IMR-90 (cell line): ENCODE data around the gene CEP20. TPM values are rescaled to one million over a fixed set of nuclear protein-coding genes. Genes with fewer than 3 reads are reported as not detected.

Experiments used
- ATAC-seq: fragments of 200-7000 bp; cut with Tn5 transposase; 2 replicates; pipeline ENCODE4 v1.9.1; 2020; ENCODE audit warnings: low read depth, mild to moderate bottlenecking, moderate library complexity
- BruUV-seq: library from RNA; stranded (reverse); fragments of 400-500 nt; replicated peaks from 2 replicates; lab custom pipeline; 2021; lab: Mats Ljungman, UMichigan
- CTCF ChIA-PET: fragments of 300-600 bp; formaldehyde crosslinking; extraction: SDS; loops from one replicate; lab custom pipeline; 2021; ENCODE audit warnings: antibody characterized with exemption; lab: Yijun Ruan, JAX
- POLR2A ChIA-PET: fragments of 300-600 bp; sonication (Branson Sonifier 250); formaldehyde crosslinking; loops from one replicate; lab custom pipeline; 2022; ENCODE audit warnings: antibody characterized with exemption; ENCODE audit not compliant: unreplicated experiment; lab: Charles Lee
- DNase-seq: peaks from one replicate; pipeline ENCODE4 v3.0.0; 2013
- H2AFZ ChIP-seq: replicated peaks from 2 replicates; pipeline ENCODE3; 2013; ENCODE audit warnings: low read length, mild to moderate bottlenecking; ENCODE audit not compliant: poor library complexity
- H2AK5ac ChIP-seq: 2 replicates; pipeline ENCODE4 v1.6.1; 2013; ENCODE audit warnings: low read depth, low read length, inconsistent platforms
- H2AK9ac ChIP-seq: replicated peaks from 2 replicates; pipeline ENCODE3; 2013; ENCODE audit warnings: mild to moderate bottlenecking, low read depth, low read length, moderate library complexity; ENCODE audit not compliant: poor library complexity
- H2BK120ac ChIP-seq: 2 replicates; pipeline ENCODE4 v1.6.1; 2013; ENCODE audit warnings: low read depth, low read length, inconsistent platforms
- H2BK15ac ChIP-seq: 3 replicates; pipeline ENCODE4 v1.6.1; 2013; ENCODE audit warnings: low read depth, low read length, inconsistent platforms
- H2BK20ac ChIP-seq: 2 replicates; pipeline ENCODE4 v1.6.1; 2013; ENCODE audit warnings: low read depth, mild to moderate bottlenecking, inconsistent platforms, low read length, moderate library complexity
- H2BK5ac ChIP-seq: 2 replicates; pipeline ENCODE4 v1.6.1; 2013; ENCODE audit warnings: mild to moderate bottlenecking, low read depth, low read length, inconsistent platforms; ENCODE audit not compliant: poor library complexity, severe bottlenecking
- H3K14ac ChIP-seq: replicated peaks from 2 replicates; pipeline ENCODE4 v1.6.1; 2013; ENCODE audit warnings: low read depth, low read length, inconsistent platforms
- H3K18ac ChIP-seq: 2 replicates; pipeline ENCODE4 v1.6.1; 2013; ENCODE audit warnings: low read depth, low read length, control low read depth
- H3K23ac ChIP-seq: 2 replicates; pipeline ENCODE4 v1.6.1; 2013; ENCODE audit warnings: low read depth, low read length, inconsistent platforms
- H3K27ac ChIP-seq: 2 replicates; pipeline ENCODE4 v1.5.1; 2013; ENCODE audit warnings: mild to moderate bottlenecking, control low read depth, low read length; ENCODE audit not compliant: insufficient read depth
- H3K27me3 ChIP-seq: 2 replicates; pipeline ENCODE4 v1.6.1; 2013; ENCODE audit warnings: low read length; ENCODE audit not compliant: control insufficient read depth, insufficient read depth
- H3K36me3 ChIP-seq: 2 replicates; pipeline ENCODE4 v1.6.1; 2013; ENCODE audit warnings: low read length, mixed read lengths; ENCODE audit not compliant: control insufficient read depth, insufficient read depth
- H3K4ac ChIP-seq: 2 replicates; pipeline ENCODE4 v1.6.1; 2013; ENCODE audit warnings: low read depth, low read length, inconsistent platforms
- H3K4me1 ChIP-seq: 2 replicates; pipeline ENCODE4 v1.6.1; 2013; ENCODE audit warnings: low read length, mixed read lengths; ENCODE audit not compliant: control insufficient read depth, insufficient read depth
- H3K4me2 ChIP-seq: 2 replicates; pipeline ENCODE4 v1.6.1; 2013; ENCODE audit warnings: low read depth, mild to moderate bottlenecking, control low read depth, low read length, moderate library complexity
- H3K4me3 ChIP-seq: 2 replicates; pipeline ENCODE4 v1.5.1; 2013; ENCODE audit warnings: low read depth, mild to moderate bottlenecking, control low read depth, low read length, moderate library complexity; ENCODE audit not compliant: insufficient read depth
- H3K56ac ChIP-seq: 2 replicates; pipeline ENCODE4 v1.6.1; 2013; ENCODE audit warnings: low read length, inconsistent platforms; ENCODE audit not compliant: insufficient read depth; ENCODE audit errors: extremely low read depth
- H3K79me1 ChIP-seq, 2 experiments: 2 replicates each; pipeline ENCODE4 v1.6.1; 2013; ENCODE audit warnings: low read length in 2 of 2, inconsistent platforms in 1 of 2, low read depth in 1 of 2
- H3K9ac ChIP-seq: 2 replicates; pipeline ENCODE4 v1.6.1; 2013; ENCODE audit warnings: low read depth, low read length, control low read depth
- H3K9me1 ChIP-seq: 2 replicates; pipeline ENCODE4 v1.6.1; 2013; ENCODE audit warnings: low read length, inconsistent platforms; ENCODE audit not compliant: insufficient read depth
- H3K9me3 ChIP-seq: 2 replicates; pipeline ENCODE4 v1.6.1; 2013; ENCODE audit warnings: low read length; ENCODE audit not compliant: control insufficient read depth, insufficient read depth
- H4K20me1 ChIP-seq: 2 replicates; pipeline ENCODE4 v1.6.1; 2013; ENCODE audit warnings: low read length, inconsistent platforms; ENCODE audit not compliant: insufficient read depth
- H4K5ac ChIP-seq: 2 replicates; pipeline ENCODE4 v1.6.1; 2013; ENCODE audit warnings: mild to moderate bottlenecking, low read depth, low read length, control low read depth
- H4K8ac ChIP-seq, 2 experiments: 2 replicates each; pipeline ENCODE4 v1.6.1; 2013; ENCODE audit warnings: low read depth in 2 of 2, low read length in 2 of 2, control low read depth in 1 of 2, inconsistent platforms in 1 of 2
- H4K91ac ChIP-seq: 2 replicates; pipeline ENCODE4 v1.6.1; 2013; ENCODE audit warnings: low read depth, low read length, inconsistent platforms; ENCODE audit not compliant: insufficient read depth
- BHLHE40 ChIP-seq: fragments of 150-350 bp; IDR thresholded peaks from 2 replicates; pipeline ENCODE4 v1.6.1; 2016; ENCODE audit warnings: mild to moderate bottlenecking, low read depth, low read length
- CEBPB ChIP-seq: IDR thresholded peaks from 2 replicates; pipeline ENCODE4 v1.6.1; 2012; ENCODE audit warnings: low read depth, low read length, improper control_type of control experiment
- MAFK ChIP-seq: IDR thresholded peaks from 2 replicates; pipeline ENCODE4 v1.6.1; 2012; ENCODE audit warnings: low read depth, low read length, improper control_type of control experiment
- MAZ ChIP-seq: IDR thresholded peaks from 2 replicates; pipeline ENCODE4 v1.6.1; 2012; ENCODE audit warnings: low read depth, mild to moderate bottlenecking, low read length, improper control_type of control experiment, moderate library complexity, borderline replicate concordance
- NFE2L2 ChIP-seq: fragments of 150-350 bp; IDR thresholded peaks from 2 replicates; pipeline ENCODE4 v1.6.1; 2016; ENCODE audit warnings: low read depth, mild to moderate bottlenecking, low read length
- POLR2A ChIP-seq: IDR thresholded peaks from 2 replicates; pipeline ENCODE4 v1.6.1; 2012; ENCODE audit warnings: mild to moderate bottlenecking, low read depth, low read length
- RCOR1 ChIP-seq: IDR thresholded peaks from 2 replicates; pipeline ENCODE4 v1.6.1; 2012; ENCODE audit warnings: mild to moderate bottlenecking, low read length, improper control_type of control experiment; ENCODE audit not compliant: insufficient replicate concordance
- WGBS, 2 experiments: methylation state at CpG; one replicate each; pipeline versions ENCODE4 v1.1.5 to v1.1.7; 2013; ENCODE audit warnings: missing lambda C conversion rate in 2 of 2; ENCODE audit not compliant: insufficient read length in 1 of 2; ENCODE audit errors: extremely low coverage in 2 of 2; 5-methylcytosine and 5-hydroxymethylcytosine counted together
- dilution Hi-C: fragments of 300-500 bp; cut with HindIII; formaldehyde crosslinking; loops from one replicate; pipeline ENCODE4 v1.14.3; 2018; ENCODE audit warnings: low sequenced_read_pairs; ENCODE audit not compliant: unreplicated experiment
- in situ Hi-C: fragments of 300-500 bp; cut with MboI; formaldehyde crosslinking; loops from 3 replicates; pipeline ENCODE4 v1.14.3; 2019; ENCODE audit warnings: low sequenced_read_pairs, inconsistent platforms, mixed read lengths
- intact Hi-C: fragments of 100-400 bp; cut with micrococcal nuclease; formaldehyde crosslinking; loops from 2 replicates; pipeline ENCODE4 v1.10.0; 2022
- polyA plus RNA-seq, 3 experiments: library from polyadenylated mRNA; depleted of rRNA; stranded (reverse); fragments of >200 nt; gene quantifications; 2 replicates each; pipeline ENCODE4 v1.2.3, GENCODE V29; 2012; ENCODE audit warnings: low replicate concordance in 1 of 3
- total RNA-seq: library from RNA; depleted of rRNA; stranded (reverse); fragments of >200 nt; gene quantifications from 2 replicates; pipeline ENCODE4 v1.2.3, GENCODE V29; 2012

The CEP20 gene
- total and polyA plus RNA-seq, 2 of the 4 experiments (the other 2 are of a cell fraction), result 28.8 to 40.1 TPM

- H2AK9ac ChIP-seq, result no peak overlapping the region
- ChIA-PET CTCF (no interaction called here), POLR2A (no interaction called here)
- H3K4me1 ChIP-seq, result peaks cover 19% of the 10 kb centered on the region
- H3K4me3 ChIP-seq, result no peak overlapping the region
- 90% methylated on average over 2 of the region's 5 CpGs; no CpG with 5 or more reads in 1 of the 2 experiments for whole genome bisulfite sequencing, 2 experiments
- no peak overlapping the region; the same call in 1 of the 2 replicates for H2AK5ac ChIP-seq
- peak overlapping the region; percentile 24; the same call in 2 of the 3 replicates for H2BK15ac ChIP-seq
- no peak overlapping the region for H3K56ac ChIP-seq
- peak overlapping the region; percentile 56 for H2BK120ac ChIP-seq
- H3K9me1 ChIP-seq, result peaks cover 11% of the 10 kb centered on the region
- H3K14ac ChIP-seq, result no peak overlapping the region
- H2AFZ ChIP-seq, result no peak overlapping the region
- peak overlapping the region; percentile 74 for H3K18ac ChIP-seq
- H4K91ac ChIP-seq, result peak overlapping the region; percentile 24; the same call in 1 of the 2 replicates
- DNase-seq (peak; percentile 58), ATAC-seq (no peak)
- TF ChIP-seq NFE2L2 (peak; percentile 94), MAFK (peak; percentile 17; the same call in 1 of the 2 replicates), POLR2A (no peak), CEBPB (no peak), RCOR1 (no peak), BHLHE40 (no peak), MAZ (no peak)
- dilution Hi-C loops (no loop called here), in situ Hi-C loops (loop anchor here (25.0 kb wide), 1 partner anchor 127 kb away; no protein-coding TSS in a partner anchor), intact Hi-C loops (no loop called here)
- H3K9ac ChIP-seq, result no peak overlapping the region
- H3K9me3 ChIP-seq, result no peaks in the 10 kb centered on the region
- no peak overlapping the region; the same call in 1 of the 2 replicates for H3K4me2 ChIP-seq
- H3K79me1 ChIP-seq, result peaks cover 34 to 71% of the 10 kb centered on the region in 2 experiments
- H2BK20ac ChIP-seq, result peak overlapping the region; percentile 69
- peak overlapping the region; percentile 12 for H3K4ac ChIP-seq
- H4K20me1 ChIP-seq, result no peaks in the 10 kb centered on the region; the same call in 1 of the 2 replicates
- BruUV-seq, result no TSS peak
- peak overlapping the region; percentile 60 for H2BK5ac ChIP-seq
- H3K36me3 ChIP-seq, result peaks cover 16% of the 10 kb centered on the region
- H4K8ac ChIP-seq, result peak overlapping the region in 1 of 2 experiments; percentile 42; a peak in 2 of 4 replicates
- no peaks in the 10 kb centered on the region for H3K27me3 ChIP-seq
- peak overlapping the region; percentile 60 for H4K5ac ChIP-seq
- H3K23ac ChIP-seq, result peak overlapping the region; percentile 26
- H3K27ac ChIP-seq, result peak overlapping the region; percentile 82; the same call in 1 of the 2 replicates
Measured at GRCh38 chr16:15885560-15886001, 2.8 kb downstream of the CEP20 start.
